NCI-H748 treated with DMSO at 0.1 percent for 48 hours (cell line): ENCODE data around the gene SLC51B.
"Not testable (repeated sequence)": the region's sequence is repeated elsewhere in the genome, so short reads cannot be mapped to it uniquely, and the experiment has no call there.

Experiments used
- DNase-seq: peaks from one replicate; lab custom pipeline; 2025; lab: John Stamatoyannopoulos, UW

SLC51B gene

DNA sequence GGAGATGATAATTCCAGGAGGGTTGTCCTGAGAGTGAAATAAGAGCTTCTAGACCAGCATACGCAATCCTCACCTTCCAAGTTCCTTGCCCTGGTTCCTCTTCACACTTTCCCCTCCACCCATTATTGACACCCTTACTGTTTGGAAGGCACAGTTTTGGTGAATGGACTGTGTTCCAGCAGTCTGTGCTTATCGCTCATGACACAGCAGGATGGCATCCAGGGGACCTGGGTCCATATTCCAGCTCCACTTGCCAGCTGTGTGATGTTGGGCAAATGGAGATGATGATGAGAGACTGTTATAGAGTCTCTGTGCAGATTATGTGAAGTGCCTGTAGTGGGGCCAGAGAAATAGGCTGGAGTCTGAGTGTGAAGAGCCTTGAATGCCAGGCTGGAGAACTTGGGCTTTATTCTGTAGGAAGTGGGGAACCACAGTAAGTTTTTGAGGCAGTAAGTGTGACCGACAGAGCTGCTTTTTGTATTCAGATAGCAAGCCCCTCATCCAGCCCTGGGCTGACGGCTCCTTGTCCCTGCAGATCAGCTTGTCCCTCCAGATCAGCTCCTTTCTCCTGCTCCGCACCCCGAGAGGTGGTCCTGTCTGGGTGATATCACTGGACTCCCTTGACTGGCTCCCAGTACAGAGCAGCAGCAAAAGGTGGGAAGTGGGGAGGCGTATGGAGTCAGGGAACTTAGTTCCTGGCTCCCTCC, 39.5 kb downstream of the SLC51B start:
- DNase-seq = no peak

DNA sequence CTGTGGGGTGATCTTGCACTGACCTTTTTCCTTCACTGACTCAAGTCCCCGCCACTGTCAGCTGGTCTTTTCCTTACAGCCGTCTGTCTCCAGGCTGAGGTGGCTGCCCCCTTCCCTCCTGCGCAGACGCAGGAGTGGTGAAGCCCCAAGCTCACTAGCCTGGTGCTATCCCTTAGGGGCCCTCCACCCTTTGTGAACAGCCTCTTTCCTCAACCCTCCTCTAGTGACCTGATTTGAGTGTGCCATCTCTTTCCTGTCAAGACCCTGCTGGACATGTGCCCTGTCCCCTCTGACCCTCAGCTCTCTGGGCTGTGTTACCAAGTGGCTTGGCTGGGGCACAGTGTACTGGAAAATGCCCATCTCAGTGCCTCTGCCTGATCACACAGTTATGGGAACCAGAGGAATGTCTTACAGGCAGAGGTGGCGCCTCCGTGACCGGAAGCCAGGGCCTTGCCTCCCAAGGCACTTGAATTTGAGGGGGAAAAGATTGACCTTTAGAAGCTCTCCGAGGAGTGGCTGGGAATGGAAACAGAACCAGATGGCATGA, 40.1 kb downstream of the SLC51B start:
- DNase-seq = no peak

DNA sequence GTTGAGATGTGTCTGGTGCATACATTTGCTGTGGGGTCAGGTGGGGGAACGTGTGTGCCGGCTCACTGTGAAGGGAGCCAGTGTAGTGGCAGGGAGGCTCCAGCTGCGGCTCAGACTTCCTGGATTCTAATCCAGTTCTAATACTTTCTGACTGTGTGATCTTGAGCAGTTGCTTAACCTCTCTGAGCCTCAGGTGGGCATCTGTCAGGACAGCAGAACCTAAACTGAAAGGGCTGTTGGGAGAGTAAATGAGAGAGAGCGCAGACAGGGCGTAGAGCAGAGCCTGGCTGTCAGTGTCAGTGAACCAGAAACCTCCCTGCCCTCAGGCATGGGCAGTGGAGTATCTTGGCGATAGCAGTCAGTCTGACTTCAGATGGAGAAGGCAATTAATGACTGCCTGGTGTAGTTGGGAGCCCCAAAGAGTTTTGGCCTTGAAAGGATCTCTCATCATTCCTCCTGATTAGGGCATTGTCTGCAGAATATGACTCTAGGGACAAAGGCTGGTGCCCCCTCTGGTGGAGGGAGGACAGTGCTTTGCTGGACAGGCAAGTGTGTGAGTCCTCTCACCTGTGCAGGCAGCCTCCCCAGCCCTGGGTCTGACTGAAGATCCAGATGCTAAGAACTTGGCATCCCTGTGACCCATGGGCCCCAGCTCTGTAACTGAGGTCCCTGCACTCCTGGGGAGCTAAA, 40.9 kb downstream of the SLC51B start:
- DNase-seq = no peak

DNA sequence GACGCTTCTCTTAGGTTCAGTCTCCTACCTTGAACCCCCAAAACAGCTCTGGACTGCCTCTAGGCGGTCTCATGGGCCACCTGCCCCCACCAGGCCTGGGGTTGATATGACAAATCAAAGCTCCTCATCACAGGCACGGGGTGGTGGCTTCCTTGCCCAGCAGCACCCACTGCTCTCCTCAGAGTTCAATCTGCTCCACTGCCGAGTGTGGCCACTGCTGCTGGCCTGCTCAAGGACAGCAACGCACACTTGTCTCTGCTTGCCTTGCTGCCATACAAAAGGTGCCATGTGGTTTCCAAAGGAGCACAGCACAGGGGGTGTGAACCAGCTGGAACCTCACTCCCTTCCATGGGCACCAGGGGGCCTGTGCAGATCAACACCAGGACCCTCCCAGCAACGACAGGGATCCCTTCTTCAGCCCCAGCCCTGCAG, 41.5 kb downstream of the SLC51B start:
- DNase-seq = no peak

DNA sequence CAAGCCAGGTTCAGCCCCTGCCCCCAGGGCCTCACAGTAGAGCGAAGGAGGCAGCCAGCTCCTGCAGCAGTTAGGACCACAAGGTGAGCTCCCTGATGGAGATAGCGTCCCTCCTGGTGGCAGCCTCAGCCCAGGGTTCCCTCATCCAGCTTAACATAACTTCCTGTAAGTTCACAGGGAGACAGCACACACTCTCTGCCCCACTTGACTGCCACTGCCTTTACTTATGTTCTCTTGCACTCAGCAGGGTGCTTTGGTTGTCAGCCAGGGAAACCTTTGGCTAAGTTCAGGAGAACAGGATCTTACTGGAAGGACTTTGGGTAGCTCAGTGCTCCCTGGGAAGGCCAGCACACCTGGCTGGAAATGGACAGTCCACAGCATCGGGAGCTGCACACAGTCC, 42.2 kb downstream of the SLC51B start:
- no peak for DNase-seq

DNA sequence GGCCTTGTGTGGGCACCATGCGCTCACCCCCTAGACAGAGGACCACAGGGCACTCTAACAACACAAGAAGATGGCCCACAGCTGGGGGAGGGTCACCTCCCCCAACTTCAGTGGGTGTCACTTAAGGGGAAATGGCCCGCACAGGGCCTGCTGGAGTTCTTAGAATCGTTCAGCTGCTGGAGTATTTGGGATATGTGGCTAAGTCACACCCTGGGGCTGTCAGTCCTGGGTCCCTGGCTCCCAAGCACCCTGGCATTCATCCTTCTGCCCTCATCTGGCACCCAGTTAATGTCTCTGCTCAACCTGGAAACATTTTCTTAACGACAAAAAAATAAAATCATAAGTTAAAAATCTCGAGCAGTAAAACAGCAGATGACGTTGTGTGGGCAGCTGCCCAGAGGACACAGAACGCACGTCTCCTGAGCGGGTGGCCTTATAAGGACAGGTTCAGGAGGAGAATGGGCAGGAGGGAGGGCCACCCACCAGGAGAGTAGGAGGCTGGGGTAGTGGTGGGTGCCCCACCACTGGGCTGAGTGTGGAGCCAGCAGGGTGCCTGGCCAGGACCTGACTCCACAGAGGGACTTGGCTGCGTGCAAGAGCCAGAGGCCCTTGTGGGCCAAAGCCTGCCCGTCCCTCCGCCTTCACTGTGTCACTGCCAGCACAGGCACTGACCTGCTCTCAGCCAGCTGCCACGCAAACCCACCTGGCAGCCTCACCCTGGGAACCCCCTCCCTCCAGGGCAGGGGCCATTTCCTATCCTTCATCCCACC, 42.9 kb downstream of the SLC51B start:
- DNase-seq = no peak

DNA sequence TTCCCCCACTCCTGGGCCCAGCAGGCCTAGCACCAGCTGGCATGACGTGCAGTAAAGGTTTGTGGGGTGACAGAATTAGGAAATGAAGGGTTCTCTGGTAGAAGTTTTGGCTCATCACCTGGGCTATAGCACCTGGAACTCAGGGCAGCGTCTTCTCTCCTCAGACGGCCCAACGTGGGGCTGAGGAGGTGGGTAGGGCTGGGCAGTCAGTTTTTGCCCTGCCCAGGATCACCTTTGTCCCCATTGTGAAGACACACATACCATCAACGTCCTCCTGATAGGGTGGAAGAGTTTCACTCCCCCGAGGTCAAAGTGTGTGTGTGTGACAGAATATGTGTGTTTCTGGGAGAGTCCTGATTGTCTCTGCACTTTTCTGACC, 43.4 kb downstream of the SLC51B start:
- no peak for DNase-seq

DNA sequence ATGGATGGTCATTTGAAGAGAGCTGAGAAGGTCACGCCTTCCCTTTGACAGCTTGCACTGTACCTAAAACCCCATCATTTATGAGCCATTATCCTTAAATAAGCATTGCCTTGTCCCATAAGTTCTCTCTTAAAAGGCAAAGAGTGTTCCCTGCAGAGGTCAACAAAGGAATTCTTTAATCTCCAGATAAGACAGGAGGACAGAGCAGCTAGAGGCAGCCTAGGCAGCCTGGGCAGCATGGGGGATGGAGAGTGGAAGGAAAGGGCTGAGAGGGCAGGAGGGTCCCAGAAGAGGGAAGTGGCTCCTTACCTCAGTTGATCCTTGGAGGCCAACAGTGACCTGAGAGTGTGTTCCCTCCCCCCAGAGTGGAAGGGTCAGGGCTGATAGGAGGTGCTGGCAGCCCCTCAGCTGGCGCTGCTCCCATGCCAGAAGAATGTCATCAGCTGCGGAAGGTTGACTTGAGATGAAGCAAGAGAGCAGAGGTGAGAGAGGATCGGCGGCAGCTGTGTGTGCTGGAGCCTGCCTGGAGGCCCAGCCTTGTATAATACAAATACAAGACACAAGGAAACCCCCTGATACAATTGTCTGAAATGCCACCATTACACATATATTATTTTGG, 44.1 kb downstream of the SLC51B start:
- no peak for DNase-seq

DNA sequence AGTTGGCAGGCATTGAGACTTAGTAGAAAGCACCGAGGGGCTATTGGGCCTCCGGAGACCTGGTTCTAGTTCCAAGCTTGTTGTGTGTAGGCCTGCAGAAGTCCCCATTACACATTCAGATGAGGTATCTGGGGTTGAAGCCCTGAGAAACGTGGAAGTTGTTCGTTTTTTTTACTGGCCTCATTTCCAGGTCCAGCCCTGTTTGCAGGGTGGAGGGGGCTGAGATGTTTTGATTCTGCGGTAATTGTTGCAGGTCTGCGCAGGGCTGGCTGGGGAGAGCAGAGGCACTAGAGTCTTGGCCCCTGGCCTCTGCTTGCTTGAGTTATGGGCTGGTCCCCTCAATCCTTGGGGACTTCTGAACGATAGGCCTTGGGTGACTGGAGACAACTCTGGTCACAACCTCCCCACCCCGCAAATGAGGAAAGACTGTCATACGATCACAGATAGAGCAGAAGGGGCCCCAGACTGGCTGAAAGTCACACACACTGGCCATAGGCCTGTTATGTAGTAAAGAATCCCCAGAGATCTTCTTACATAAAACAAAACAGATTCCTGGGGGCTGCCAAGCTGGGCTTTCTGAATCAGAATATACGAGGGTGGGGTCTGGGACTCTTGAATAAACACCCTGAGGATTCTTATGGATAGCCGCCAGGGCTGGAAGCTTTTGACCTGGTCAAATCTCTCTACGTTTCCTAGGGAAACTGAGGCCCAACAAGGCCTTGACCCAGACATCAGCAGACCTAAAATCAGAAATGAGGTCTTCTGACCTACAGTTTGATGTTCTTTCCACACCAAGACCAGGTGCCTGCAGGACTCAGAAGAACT, 47.0 kb downstream of the SLC51B start:
- DNase-seq = no peak

DNA sequence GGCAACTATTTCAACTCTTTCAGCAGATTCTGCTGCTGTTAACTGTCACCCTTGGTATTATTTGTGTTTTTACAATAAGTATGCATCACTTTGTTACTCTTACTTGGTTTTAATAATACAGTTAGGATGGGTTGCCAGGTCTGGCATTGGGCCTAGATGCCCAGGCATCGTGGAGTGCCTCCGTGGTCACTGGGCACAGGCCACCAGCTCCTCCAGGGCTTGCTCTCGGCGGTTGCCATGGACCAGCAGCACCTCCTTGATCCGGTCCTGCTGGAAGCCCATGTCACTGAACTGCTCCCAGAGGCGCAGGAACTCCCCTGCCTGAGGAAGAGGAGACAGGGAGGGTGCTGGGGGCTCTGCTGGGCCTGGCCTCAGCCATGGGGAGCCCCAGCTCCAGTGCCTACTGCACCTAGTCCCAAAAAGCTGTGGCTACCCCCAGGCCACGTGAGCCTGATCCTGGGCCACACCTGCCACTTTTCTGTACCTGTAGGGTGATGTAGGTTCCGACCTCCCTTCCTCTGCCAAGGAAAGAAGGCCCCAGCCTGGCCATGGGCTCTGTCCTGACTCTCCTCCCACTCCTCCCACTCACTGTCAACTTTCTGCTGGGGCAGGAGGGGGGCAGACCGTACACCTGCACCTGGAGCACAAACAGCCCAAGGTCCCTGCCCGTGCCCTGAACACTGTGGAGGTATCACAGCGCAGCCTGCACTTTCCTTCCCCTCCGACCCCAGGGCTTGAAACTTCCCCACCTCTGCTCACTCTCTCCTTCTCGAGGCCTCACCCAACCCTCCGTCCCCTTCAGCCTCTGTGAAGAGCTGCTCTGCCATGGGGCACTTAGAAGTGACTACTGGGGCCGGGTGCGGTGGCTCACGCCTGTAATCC, 48.0 kb downstream of the SLC51B start:
- no peak for DNase-seq

DNA sequence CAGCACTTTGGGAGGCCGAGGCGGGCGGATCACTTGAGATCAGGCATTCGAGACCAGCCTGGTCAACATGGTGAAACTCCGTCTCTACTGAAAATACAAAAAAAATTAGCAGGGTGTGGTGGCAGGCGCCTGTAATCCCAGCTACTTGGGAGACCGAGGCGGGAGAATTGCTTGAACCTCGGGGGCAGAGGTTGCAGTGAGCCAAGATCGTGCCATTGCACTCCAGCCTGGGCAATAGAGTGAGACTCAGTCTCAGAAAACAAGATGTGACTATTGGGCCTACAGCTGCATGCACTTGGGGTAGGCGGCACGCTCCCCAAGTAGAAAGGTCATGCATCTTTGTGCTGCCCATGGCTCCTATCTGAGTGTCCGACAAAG, 48.6 kb downstream of the SLC51B start:
- not testable (repeated sequence) for DNase-seq

DNA sequence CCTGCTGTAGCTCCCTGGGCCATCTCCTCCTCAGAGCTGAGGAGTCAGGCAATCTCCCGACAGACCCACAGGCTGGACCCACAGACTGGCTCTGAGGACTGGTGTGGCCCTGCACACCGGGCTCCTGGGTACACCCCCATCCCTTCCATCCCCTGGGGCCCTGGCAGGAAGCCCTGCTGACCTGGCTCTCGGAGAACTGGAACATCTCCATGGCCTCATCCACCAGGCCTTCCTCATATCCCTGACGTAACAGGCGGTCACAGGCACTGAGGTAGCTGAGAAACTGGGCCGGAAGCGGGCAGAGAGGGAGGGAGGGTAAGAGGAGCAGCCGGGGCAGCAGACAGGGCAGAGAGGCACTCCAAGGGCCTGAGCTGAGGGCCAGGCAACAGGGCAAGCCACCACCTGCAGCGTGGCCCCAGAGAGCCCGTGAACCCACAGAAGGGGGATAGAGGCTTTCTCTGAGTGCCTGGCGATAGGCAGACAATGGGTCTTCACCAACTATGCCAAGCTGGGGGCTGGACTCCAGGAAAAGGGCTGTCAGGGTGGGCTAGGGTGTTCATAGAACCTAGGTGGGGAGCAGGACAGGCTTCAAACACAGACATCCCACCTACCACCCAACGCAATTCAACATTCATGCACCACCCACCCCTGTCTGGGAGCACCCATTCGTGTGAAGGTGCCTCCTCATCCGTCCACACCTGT, 49.3 kb downstream of the SLC51B start:
- no peak for DNase-seq

DNA sequence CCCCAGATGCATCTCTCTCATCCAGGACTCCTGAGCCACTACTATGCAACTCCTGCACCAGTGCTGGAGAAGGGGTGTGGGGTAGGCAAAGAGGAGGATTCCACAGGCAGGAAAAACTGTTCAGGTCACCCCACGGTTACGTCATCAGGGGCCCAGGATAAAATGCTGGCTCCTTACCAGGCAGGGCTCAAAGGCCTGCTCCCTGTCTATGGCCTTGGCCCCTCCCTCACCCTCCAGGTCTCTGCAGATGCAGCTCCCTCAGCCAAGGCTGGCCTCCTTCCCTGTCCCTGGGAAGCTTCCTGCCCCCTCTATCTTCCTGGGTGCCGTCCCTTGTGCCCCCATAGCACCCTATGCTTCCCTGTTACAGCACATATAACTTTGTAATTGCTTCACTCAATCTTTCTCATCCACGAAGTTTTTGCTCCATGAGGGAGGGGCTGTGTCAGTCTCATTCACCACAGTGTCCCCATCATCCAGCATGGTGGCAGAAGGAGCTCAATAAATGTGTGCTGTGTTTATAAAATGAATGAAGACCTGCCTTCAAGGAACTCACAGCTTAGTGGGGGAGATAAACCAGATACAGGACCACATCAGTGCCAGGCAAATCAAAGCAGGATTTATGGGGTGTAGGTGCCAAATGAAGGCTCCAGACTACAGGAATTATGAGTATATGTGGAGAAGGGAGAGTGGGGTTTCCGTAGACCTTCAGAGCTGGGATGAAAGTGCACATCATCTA, 50.0 kb downstream of the SLC51B start:
- no peak for DNase-seq

DNA sequence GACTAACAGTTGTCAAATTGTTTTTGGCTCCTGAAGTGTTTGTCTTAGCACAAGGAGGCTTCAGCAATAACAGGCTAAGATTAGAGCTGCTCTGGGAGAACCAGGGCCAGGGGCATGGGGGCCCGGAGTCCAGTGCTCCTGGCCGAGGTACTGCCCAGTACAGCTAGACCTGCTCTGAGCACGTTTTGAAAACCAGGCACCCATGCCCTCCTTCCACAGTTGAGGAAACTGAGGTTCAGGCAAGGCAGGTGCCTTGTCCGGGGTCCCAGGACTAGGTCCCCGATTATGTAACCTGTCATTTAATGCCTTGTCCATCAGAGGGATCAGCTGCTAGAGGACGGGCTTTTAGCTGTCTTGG, 50.5 kb downstream of the SLC51B start:
- no peak for DNase-seq

DNA sequence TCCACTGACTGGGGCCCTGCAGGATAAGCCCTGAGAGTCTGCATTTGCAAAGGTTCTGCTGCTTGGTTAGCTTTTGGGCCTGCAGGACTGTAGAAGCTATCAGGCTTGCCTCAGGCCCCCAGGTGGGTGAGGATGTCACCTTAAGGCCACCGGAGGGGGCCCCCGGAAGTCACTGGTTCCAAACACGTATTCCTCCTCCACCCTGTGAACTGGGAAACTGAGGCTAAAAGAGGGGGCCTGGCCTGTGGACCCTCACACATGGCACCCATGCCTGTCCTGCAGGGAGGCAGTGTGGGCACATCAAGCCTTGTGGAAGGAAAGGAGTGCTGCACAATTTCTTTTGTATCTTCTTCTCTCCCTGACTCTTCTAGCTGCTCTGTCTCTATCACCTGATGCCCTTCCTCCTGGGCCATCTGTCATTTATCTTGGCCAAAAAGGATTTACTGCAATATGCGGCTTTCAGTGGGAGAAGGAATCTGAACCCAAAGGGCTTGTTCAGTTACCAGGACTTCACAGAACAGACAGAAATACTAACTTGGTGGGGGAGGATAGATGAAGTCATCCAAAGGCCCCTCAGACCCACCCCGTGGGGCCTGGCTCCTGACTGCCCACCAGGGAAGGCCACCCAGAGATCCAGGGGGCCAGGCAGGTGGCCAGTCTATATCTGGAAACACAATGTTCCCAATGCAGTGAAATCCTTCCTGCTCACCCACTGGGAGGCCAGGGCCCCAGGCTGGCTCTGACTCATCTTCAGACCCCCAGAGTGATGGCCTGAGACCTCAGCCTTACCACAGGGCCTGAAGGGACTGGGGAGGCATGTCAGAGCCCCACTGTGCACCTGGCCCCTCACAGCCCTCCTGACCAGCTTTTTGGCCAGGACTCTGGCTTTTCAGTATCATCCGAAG, 51.5 kb downstream of the SLC51B start:
- no peak for DNase-seq

DNA sequence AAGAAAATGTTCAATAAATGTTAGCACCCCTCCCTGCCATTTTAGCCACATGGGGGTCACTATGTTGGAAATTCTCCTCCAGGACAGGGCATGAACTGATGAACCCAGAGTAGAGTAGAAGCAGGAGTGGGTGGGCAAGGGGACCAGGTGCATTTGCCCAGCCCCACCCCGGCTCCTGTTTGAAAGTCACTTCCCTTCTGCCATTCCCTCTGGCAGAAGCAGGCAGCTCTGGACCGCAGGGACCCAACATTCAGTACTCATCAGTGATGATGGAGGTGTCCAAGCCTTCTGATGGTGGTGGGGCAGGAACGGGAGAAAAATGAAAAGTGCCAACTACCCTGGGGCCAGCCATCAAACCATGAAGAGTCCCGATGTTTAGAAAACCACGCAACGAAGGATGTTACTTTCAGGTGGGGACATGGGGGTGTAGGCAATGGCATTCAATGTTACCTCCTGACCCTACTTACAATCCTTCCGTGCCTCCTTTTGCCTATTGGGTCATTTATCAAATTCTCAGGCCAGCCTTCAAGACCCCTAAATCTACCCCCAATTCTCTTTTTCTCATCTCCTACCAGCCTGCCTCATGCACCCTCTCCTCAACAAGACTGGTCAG, 52.6 kb downstream of the SLC51B start:
- DNase-seq = no peak

DNA sequence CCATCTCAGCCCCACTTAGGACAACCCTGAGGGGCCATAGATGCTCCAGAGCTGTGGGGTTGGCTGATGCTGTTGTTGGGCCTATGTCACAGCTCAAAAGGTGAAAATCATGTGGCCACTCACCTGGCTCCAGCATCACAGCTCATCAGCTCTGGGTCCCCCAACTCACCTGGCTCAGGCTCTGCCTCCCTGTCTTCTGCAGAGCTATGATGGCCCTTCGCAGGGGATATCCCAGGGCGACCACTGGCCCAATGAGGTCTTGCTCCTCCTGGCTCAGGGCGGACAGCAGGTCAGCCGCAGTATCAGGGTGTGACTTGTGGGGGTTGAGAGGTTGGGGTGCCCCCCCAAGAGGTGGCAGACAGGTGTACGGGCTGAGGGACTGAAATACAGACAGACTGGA, 54.1 kb downstream of the SLC51B start:
- DNase-seq = no peak

DNA sequence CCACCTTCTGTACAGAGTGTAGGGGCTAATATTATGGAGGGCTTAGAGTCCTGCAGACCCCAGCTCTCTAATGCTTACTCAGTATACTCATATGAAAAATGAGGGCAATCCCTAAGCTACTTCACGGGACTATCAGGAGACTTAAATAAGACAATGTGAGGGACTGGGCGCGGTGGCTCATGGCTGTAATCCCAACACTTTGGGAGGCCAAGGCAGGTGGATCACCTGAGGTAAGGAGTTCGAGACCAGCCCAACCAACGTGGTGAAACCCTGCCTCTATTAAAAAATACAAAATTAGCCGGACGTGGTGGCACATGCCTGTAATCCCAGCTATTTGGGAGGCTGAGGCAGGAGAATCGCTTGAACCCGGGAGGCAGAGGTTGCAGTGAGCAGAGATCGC, 54.6 kb downstream of the SLC51B start:
- not testable (repeated sequence) for DNase-seq
